ENCODE measurements around the gene TUBGCP2.
"Not testable (repeated sequence)": the region's sequence is repeated elsewhere in the genome, so short reads cannot be mapped to it uniquely, and the experiment has no call there.

Gene TUBGCP2

DNA sequence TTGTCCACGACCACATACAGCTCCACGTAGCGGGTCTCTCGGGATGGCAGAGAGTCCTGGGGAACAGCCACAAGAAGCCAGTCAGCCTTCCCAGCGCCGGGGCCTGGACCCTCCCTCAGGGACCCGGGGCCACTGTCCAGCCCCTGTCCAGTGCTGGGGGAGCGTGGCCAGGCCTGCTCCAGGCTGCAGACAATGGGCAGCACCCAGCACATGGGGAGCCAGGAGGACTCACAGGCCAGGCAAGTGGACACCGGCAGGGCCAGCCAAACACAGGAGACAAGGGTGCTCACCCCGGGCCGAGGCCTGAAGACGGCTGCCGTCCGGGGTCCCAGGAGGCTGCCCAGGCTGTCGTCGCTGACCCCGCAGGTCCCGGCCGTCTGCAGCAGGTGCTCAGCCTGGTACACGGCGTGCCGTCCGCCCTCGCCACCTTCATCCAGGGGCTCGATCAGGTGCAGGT is 35.7 kb downstream of the TUBGCP2 start:
- no peak for DNase-seq
- in situ Hi-C loops (cut with MboI; ENCODE audit: low pct_unique_long_range_greater_than_20kb, low sequenced_read_pairs), result no loop called here

DNA sequence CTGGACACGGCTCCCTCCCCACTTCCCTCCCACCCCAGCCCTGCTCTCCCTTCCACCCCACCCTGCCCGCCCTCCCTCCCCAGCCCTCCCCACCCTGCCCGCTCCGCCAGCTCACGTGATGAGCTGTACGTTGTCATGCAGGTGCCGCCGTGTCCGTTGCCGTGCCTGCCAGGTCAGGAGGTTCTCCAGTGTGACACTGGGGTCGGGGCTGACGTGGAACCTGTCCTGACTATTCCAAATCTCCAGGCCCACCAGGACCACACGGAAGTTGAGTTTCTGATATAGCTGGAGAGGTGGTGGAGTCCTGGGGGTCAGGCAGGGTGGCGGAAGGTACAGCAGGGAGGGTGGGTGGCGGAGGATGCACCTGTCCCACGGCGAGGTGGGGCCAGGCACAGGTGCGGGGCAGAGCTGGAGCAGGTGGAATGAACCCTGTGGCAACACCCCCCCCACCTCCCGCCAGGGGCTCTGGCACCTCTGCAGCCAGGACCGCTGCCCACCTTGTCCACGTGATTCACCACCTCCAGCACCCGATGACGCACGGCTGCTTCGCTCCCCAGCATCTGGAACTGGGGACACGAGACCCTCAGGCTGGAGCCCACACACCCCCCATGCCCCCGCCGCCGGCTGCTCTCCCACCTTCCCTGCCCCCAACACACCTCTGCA is 36.2 kb downstream of the TUBGCP2 start:
- in situ Hi-C loops (cut with MboI; ENCODE audit: low pct_unique_long_range_greater_than_20kb, low sequenced_read_pairs), result no loop called here
- no peak for DNase-seq

GRCh38 chr10:133271521-133272300 is 37.0 kb downstream of the TUBGCP2 start:
- no peak for DNase-seq
- in situ Hi-C loops (cut with MboI; ENCODE audit: low pct_unique_long_range_greater_than_20kb, low sequenced_read_pairs), result no loop called here

- in situ Hi-C loops (cut with MboI; ENCODE audit: low pct_unique_long_range_greater_than_20kb, low sequenced_read_pairs), result no loop called here
These were observed 37.8 kb downstream of the TUBGCP2 start for GRCh38 chr10:133270773-133271297.

DNA sequence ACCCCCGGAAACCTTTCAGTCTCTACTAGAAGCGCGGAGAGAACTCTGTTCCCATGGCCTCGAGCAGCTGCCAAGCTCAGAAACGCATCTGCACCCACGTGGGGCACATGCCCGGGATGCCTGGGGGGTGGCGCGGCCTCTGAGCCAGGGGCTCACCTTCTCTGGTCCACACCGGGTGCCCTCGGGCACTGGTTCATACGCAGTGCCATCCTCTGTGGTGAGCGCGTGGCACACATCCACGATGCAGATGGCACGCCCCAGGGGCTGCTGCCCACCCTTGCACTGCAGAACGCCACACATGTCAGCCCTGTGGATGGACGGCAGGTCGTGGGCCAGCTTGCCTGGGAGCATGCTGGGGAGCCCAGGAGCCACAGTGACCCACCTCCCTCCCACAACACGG is 38.5 kb downstream of the TUBGCP2 start:
- no peak for DNase-seq
- in situ Hi-C loops (cut with MboI; ENCODE audit: low pct_unique_long_range_greater_than_20kb, low sequenced_read_pairs), result no loop called here

More at GRCh38 chr10:133270773-133271297, 37.8 kb downstream of the TUBGCP2 start:
- DNase-seq, result no peak

DNA sequence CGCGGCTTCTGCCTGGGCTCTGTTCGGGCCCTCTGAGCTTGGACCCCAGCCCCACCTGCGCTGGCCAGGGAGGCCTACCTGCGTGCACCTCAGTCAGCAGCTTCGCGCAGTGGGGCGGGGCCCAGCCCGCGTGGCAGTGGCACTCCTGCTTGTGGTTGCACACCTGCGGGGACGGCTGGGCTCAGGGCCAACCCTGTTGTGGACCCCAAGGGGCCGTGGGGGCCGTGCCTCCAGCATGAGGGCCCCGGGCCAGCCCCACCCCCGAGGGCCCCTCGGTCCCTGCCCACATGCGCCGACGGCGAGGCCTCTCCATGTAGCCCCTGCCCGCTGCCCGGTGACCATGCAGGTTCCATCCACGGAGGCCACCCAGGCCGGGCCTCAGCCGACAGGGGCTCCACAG is 39.3 kb downstream of the TUBGCP2 start:
- in situ Hi-C loops (cut with MboI; ENCODE audit: low pct_unique_long_range_greater_than_20kb, low sequenced_read_pairs), result no loop called here
- no peak for DNase-seq

GRCh38 chr10:133268532-133268931 is 40.1 kb downstream of the TUBGCP2 start:
- in situ Hi-C loops (cut with MboI; ENCODE audit: low pct_unique_long_range_greater_than_20kb, low sequenced_read_pairs), result no loop called here
- no peak for DNase-seq

- in situ Hi-C loops (cut with MboI; ENCODE audit: low pct_unique_long_range_greater_than_20kb, low sequenced_read_pairs), result no loop called here
These were observed 40.8 kb downstream of the TUBGCP2 start for GRCh38 chr10:133267829-133268228.

GRCh38 chr10:133267293-133267692 is 41.4 kb downstream of the TUBGCP2 start:
- DNase-seq, result no peak
- in situ Hi-C loops (cut with MboI; ENCODE audit: low pct_unique_long_range_greater_than_20kb, low sequenced_read_pairs), result no loop called here

More at GRCh38 chr10:133267829-133268228, 40.8 kb downstream of the TUBGCP2 start:
- no peak for DNase-seq

- DNase-seq, result no peak
- in situ Hi-C loops (cut with MboI; ENCODE audit: low pct_unique_long_range_greater_than_20kb, low sequenced_read_pairs), result no loop called here
These were observed 42.4 kb downstream of the TUBGCP2 start for GRCh38 chr10:133266056-133266795.

- in situ Hi-C loops (cut with MboI; ENCODE audit: low pct_unique_long_range_greater_than_20kb, low sequenced_read_pairs); DNase-seq: not testable (repeated sequence)
These were observed 43.6 kb downstream of the TUBGCP2 start for GRCh38 chr10:133265052-133265451.

DNA sequence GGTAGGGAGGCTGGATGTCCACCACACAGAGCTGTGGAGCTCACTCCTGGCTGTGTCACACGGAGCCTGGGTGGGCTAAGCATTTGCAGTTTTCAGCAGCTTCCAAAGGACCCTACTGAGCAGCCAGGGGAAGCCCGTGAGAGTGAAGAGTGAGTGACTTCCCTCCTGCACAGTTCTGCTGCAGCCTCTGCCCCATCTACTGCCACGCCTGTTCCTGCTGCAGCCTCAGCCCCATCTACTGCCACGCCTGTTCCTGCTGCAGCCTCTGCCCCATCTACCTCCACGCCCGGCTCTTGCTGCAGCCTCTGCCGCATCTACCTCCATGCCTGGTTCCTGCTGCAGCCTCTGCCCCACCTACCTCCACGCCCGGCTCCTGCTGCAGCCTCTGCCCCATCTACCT is 44.2 kb downstream of the TUBGCP2 start:
- in situ Hi-C loops (cut with MboI; ENCODE audit: low pct_unique_long_range_greater_than_20kb, low sequenced_read_pairs), result no loop called here

DNA sequence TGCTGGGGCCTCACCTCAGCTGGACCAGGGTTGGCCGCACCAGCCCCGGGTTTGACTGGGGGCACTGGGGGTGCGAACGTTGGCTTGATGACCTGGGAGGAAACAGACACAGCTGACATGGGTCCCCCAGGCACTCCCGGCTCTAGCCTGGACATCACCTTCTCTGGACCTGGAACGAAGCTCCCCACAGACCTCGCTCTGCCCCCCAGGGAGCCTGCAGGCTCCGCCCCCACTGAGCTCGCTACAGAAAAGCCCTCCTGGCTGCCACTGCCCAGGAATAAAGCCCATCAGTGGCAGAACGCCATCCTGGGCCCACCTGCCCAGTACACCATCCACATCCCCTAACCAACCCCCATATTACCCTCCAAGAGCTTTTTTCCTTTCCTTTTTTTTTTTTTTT is 45.0 kb downstream of the TUBGCP2 start:
- in situ Hi-C loops (cut with MboI; ENCODE audit: low pct_unique_long_range_greater_than_20kb, low sequenced_read_pairs), result no loop called here
- no peak for DNase-seq

More for the DNA sequence above, 44.2 kb downstream of the TUBGCP2 start:
- no peak for DNase-seq

- in situ Hi-C loops (cut with MboI; ENCODE audit: low pct_unique_long_range_greater_than_20kb, low sequenced_read_pairs), result no loop called here
- DNase-seq, result no peak
These were observed 46.0 kb downstream of the TUBGCP2 start for GRCh38 chr10:133262696-133263095.

DNA sequence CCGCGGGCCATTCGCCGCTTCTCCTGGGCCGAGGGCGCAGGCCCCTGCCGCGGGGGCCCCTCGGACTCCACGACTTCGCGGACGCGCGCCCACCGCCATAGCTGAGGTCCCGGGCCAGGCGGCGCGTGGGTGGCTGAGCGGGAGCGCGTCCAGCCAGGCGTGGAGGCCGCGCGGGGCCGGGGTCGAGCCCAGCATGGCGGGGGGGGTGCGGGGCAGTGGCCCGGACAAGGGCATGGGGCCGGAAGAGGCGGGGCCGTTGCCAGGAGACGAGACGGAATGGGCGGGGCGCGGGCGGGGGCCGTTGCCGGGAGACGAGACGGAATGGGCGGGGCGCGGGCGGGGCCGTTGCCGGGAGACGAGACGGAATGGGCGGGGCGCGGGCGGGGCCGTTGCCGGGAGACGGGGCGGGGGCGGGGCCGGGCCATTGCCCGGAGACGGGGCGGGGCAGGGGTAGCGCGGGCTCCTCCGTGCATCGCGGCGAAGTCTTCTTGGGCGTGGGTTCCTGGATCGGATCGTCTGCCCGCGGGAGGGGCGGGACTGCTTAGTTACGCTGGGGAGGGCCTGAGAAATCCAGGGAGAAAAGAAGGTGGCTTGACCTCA is 46.8 kb downstream of the TUBGCP2 start:
- DNase-seq, result peak; percentile 24

GRCh38 chr10:133260895-133261725 is 47.6 kb downstream of the TUBGCP2 start:
- in situ Hi-C loops (cut with MboI; ENCODE audit: low pct_unique_long_range_greater_than_20kb, low sequenced_read_pairs), result no loop called here

More for the DNA sequence above, 46.8 kb downstream of the TUBGCP2 start:
- in situ Hi-C loops (cut with MboI; ENCODE audit: low pct_unique_long_range_greater_than_20kb, low sequenced_read_pairs), result no loop called here

GRCh38 chr10:133259602-133259989 is 49.1 kb downstream of the TUBGCP2 start:
- no peak for DNase-seq
- in situ Hi-C loops (cut with MboI; ENCODE audit: low pct_unique_long_range_greater_than_20kb, low sequenced_read_pairs), result no loop called here

More at GRCh38 chr10:133260895-133261725, 47.6 kb downstream of the TUBGCP2 start:
- peak; percentile 20 for DNase-seq

DNA sequence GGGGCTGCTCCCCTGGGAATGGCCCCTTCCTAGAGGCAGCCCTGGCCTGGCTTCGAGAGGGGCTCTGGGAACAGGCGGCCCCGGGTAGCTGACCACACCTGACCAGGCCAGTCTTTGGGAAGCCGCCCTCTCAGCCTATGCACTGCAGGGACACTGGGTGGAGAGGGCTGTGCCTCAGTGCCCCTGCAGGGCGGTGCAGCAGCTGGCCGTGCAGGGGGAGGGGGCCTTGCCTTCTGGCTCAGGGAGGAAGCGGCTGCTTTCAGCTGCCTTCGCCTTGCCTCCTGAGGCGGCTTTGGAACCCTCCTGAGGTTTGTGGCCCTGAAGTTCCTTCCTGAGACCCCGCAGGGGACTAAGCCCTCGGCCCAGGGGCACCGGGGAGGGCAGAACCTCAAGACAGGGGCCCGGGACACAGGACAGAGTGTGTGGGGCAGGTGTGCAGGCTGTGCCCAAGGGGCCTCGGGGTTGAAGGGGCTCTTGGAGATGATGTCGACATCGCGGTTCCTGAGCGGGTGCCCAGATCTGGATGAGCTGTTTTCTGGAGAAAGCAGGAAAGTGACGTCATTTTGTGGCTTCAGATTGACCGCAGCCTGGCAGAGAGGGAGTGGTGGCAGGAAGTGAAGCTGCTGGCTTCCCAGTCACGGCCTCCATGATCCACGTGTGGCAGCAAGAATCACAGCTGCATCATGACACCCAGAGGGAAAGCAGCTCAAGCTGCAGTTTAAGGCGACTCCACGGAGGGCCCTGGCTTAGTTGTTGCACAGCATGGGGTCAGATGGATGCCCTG is 49.7 kb downstream of the TUBGCP2 start:
- in situ Hi-C loops (cut with MboI; ENCODE audit: low pct_unique_long_range_greater_than_20kb, low sequenced_read_pairs), result no loop called here
- peak; percentile 99 for DNase-seq

Measured in KBM-7 (cell line).